ENCODE results near the gene HMGN3. TPM values are rescaled to one million over a fixed set of nuclear protein-coding genes. Genes with fewer than 3 reads are reported as not detected.

The HMGN3 gene
- total and polyA plus RNA-seq, 2 donors (not counting 3 experiments of a cell fraction or from before 2014, with no cell fraction given), result 40.1 to 75.1 TPM

DNA sequence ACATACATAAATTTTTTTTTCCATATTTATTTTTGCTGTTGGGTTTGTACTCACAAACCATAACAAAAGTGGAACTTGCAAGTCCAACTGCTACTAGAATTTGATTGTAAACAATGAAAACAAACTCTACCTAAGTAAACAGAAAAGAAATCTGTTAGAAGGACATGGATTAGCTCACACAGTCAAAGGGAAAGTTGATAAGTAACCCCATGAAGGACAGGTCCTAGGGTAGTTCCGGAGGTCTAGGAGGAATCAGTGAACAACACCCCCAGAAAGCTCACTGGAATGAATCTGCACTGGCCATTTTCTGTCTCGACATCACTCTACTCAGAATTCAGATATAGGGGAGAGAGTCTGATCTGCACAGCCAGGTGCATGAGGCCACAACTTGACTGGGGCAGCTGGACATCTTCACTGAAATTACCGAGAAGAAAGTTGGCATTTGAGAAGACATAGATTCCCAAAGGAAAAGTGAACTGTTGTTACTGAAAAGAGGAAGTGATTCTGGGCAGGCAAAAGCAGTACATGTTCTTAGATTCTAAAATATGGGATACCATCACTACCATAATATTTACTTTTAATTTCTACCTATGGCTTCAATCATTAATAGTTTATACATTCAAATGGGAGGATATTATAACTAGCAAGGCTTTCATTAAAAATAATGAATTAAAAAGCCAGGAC is 76.4 kb downstream of the HMGN3 start:
- H3K9ac ChIP-seq (replicated peaks; ENCODE audit: extremely low read depth, insufficient read depth, low read length), result no peak overlapping the region
- TF ChIP-seq FOS (IDR thresholded peaks at IDR 0.05; ENCODE audit: borderline replicate concordance, insufficient read depth, low read length) (no peak), POLR2AphosphoS5 (IDR thresholded peaks at IDR 0.05; ENCODE audit: insufficient read depth, low read depth, low read length) (no peak), EZH2 (IDR thresholded peaks at IDR 0.05; ENCODE audit: borderline replicate concordance, low read depth, low read length, severe bottlenecking) (no peak), MYC (IDR thresholded peaks at IDR 0.05; ENCODE audit: low read depth, low read length) (no peak), GATA2 (IDR thresholded peaks at IDR 0.05; ENCODE audit: insufficient read depth, insufficient read length, low read depth, low read length) (no peak), POLR2A (IDR thresholded peaks at IDR 0.05; ENCODE audit: low read depth, low read length) (no peak), JUN (IDR thresholded peaks at IDR 0.05; ENCODE audit: borderline replicate concordance, insufficient read depth, insufficient read length, low read depth) (no peak)
- TF ChIP-seq, protein P1, sequence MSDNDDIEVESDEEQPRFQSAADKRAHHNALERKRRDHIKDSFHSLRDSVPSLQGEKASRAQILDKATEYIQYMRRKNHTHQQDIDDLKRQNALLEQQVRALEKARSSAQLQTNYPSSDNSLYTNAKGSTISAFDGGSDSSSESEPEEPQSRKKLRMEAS (IDR thresholded peaks at IDR 0.05; ENCODE audit: insufficient read depth, insufficient read length), result no peak
- TF ChIP-seq, protein P2, sequence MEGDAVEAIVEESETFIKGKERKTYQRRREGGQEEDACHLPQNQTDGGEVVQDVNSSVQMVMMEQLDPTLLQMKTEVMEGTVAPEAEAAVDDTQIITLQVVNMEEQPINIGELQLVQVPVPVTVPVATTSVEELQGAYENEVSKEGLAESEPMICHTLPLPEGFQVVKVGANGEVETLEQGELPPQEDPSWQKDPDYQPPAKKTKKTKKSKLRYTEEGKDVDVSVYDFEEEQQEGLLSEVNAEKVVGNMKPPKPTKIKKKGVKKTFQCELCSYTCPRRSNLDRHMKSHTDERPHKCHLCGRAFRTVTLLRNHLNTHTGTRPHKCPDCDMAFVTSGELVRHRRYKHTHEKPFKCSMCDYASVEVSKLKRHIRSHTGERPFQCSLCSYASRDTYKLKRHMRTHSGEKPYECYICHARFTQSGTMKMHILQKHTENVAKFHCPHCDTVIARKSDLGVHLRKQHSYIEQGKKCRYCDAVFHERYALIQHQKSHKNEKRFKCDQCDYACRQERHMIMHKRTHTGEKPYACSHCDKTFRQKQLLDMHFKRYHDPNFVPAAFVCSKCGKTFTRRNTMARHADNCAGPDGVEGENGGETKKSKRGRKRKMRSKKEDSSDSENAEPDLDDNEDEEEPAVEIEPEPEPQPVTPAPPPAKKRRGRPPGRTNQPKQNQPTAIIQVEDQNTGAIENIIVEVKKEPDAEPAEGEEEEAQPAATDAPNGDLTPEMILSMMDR (IDR thresholded peaks at IDR 0.05; ENCODE audit: extremely low read depth in 1 of 2, insufficient read depth in 1 of 2, low read depth in 1 of 2, low read length in 2 of 2), result no peak
- H4K20me1 ChIP-seq (replicated peaks; ENCODE audit: control insufficient read depth, extremely low read depth, insufficient read depth, low read length), result no peaks in the 10 kb centered on the region
- dilution Hi-C loops (cut with MboI; ENCODE audit: extremely low pct_ligation_motif_present, low sequenced_read_pairs) (no loop called here), intact Hi-C loops (cut with micrococcal nuclease) (no loop called here)
- no peaks in the 10 kb centered on the region for H3K27me3 ChIP-seq (ENCODE audit: control insufficient read depth in 2 of 2, insufficient read depth in 2 of 2, low read length in 2 of 2)
- H3K4me1 ChIP-seq (ENCODE audit: control insufficient read depth, extremely low read depth, insufficient read depth, low read length), result no peaks in the 10 kb centered on the region
- H3K9me1 ChIP-seq (replicated peaks; ENCODE audit: control insufficient read depth, extremely low read depth, insufficient read depth, low read length), result no peaks in the 10 kb centered on the region
- no peak overlapping the region for H2AFZ ChIP-seq (ENCODE audit: low read depth, low read length)
- POLR2A ChIA-PET, result no interaction called here
- no peaks in the 10 kb centered on the region for H3K79me2 ChIP-seq (ENCODE audit: control insufficient read depth, insufficient read depth, low read length)
- BruUV-seq (replicated peaks), result no TSS peak
- FAIRE-seq (no peak), DNase-seq (ENCODE audit: low read depth, low spot score) (no peak)
- no peaks in the 10 kb centered on the region for H3K36me3 ChIP-seq (ENCODE audit: control insufficient read depth in 2 of 2, extremely low read depth in 1 of 2, insufficient read depth in 2 of 2, low read length in 2 of 2)
- no peak overlapping the region for H3K4me2 ChIP-seq (ENCODE audit: insufficient read depth, low read length)
- no peaks in the 10 kb centered on the region for H3K9me3 ChIP-seq (replicated peaks; ENCODE audit: control insufficient read depth, insufficient read depth, low read length)
- CTCF ChIA-PET, result interaction anchor here (1.4 to 2.2 kb wide), 2 partner anchors 8 to 14 kb away, joined by 3 to 5 read pairs; no protein-coding TSS in a partner anchor
- no peak overlapping the region for H3K27ac ChIP-seq (ENCODE audit: insufficient read depth, low read depth, low read length)
- H3K4me3 ChIP-seq (replicated peaks in 1 of 3; ENCODE audit: insufficient read depth in 1 of 3, low read depth in 1 of 3, low read length in 3 of 3), result no peak overlapping the region
